K562 (cell line): ENCODE results near the gene SLC25A4. TPM values are rescaled to one million over a fixed set of nuclear protein-coding genes. Genes with fewer than 3 reads are reported as not detected.

Source experiments
- ARID1B ChIP-seq: fragments of 450-650 bp; IDR thresholded peaks from 2 replicates; pipeline ENCODE4 v1.6.1; 2016; ENCODE audit warnings: antibody characterized with exemption, mild to moderate bottlenecking, inconsistent platforms
- ATF7 ChIP-seq: fragments of 450-650 bp; IDR thresholded peaks from 2 replicates; pipeline ENCODE4 v1.7.1; 2014; ENCODE audit warnings: mild to moderate bottlenecking, moderate library complexity
- CBX5 ChIP-seq: IDR thresholded peaks from 2 replicates; pipeline ENCODE4 v1.6.1; 2014; ENCODE audit warnings: low read depth, borderline replicate concordance
- CBX8 ChIP-seq: fragments of 200-600 bp; sonication (generic); IDR thresholded peaks from 2 replicates; pipeline ENCODE4 v1.6.1; 2012; ENCODE audit warnings: borderline replicate concordance, mixed run types, low read depth, mild to moderate bottlenecking, moderate library complexity, mixed read lengths, low read length, control low read depth, inconsistent platforms; ENCODE audit not compliant: poor library complexity, severe bottlenecking; ENCODE audit errors: extremely low read depth
- EWSR1 ChIP-seq: fragments of 450-650 bp; IDR thresholded peaks from 2 replicates; pipeline ENCODE4 v1.6.1; 2018; ENCODE audit warnings: borderline replicate concordance, mild to moderate bottlenecking, low read depth, moderate library complexity; ENCODE audit not compliant: partially characterized antibody
- FOSL1 ChIP-seq: fragments of 200-800 bp; sonication (Bioruptor generic); conservative IDR thresholded peaks from 2 replicates; pipeline ENCODE4 v1.6.1; 2016; ENCODE audit warnings: missing genetic modification characterization, missing compliant biosample characterization
- GABPB1 ChIP-seq: sonication (generic); formaldehyde crosslinking; IDR thresholded peaks from 2 replicates; pipeline ENCODE4 v1.8.0; 2022; ENCODE audit warnings: mild to moderate bottlenecking, missing genetic modification reagents
- GTF3C2 ChIP-seq: IDR thresholded peaks from 3 replicates; pipeline ENCODE4 v1.6.1; 2011; ENCODE audit warnings: borderline replicate concordance, mild to moderate bottlenecking, moderate library complexity; ENCODE audit not compliant: insufficient read length; ENCODE audit errors: extremely low read depth
- NBN ChIP-seq: fragments of 450-650 bp; IDR thresholded peaks from 2 replicates; pipeline ENCODE4 v1.6.1; 2016; ENCODE audit warnings: low read depth, mild to moderate bottlenecking
- NFIX ChIP-seq: fragments of 250-450 bp; sonication (Bioruptor Pico); IDR thresholded peaks from 2 replicates; pipeline ENCODE4 v1.4.0; 2020; ENCODE audit warnings: low read depth, mild to moderate bottlenecking, moderate library complexity
- RBM25 ChIP-seq: fragments of 200-400 bp; formaldehyde crosslinking; IDR thresholded peaks from 2 replicates; pipeline ENCODE4 v1.6.1; 2018; ENCODE audit warnings: low read length, low read depth, moderate library complexity; ENCODE audit not compliant: severe bottlenecking
- RBM34 ChIP-seq: fragments of 200-400 bp; formaldehyde crosslinking; IDR thresholded peaks from 2 replicates; pipeline ENCODE4 v1.6.1; 2018; ENCODE audit warnings: low read length, borderline replicate concordance; ENCODE audit not compliant: insufficient read depth
- RNF219 ChIP-seq: fragments of 250-450 bp; sonication (Bioruptor Pico); IDR thresholded peaks from 2 replicates; pipeline ENCODE4 v1.5.0; 2022; ENCODE audit warnings: mild to moderate bottlenecking
- RREB1 ChIP-seq: fragments of 250-450 bp; sonication (Bioruptor Pico); IDR thresholded peaks from 2 replicates; pipeline ENCODE4 v1.4.0; 2020
- SMAD3 ChIP-seq: fragments of 450-650 bp; formaldehyde crosslinking; conservative IDR thresholded peaks from 2 replicates; pipeline ENCODE4 v1.4.0; 2020; ENCODE audit warnings: mild to moderate bottlenecking
- SMARCC2 ChIP-seq: fragments of 450-650 bp; IDR thresholded peaks from 2 replicates; pipeline ENCODE4 v1.6.1; 2017; ENCODE audit warnings: antibody characterized with exemption, moderate library complexity, mild to moderate bottlenecking, low read depth
- TAL1 ChIP-seq: fragments of 450-650 bp; IDR thresholded peaks from 2 replicates; pipeline ENCODE4 v1.6.1; 2016; ENCODE audit warnings: mild to moderate bottlenecking
- ZBTB17 ChIP-seq: fragments of 450-650 bp; formaldehyde crosslinking; IDR thresholded peaks from 2 replicates; pipeline ENCODE4 v1.4.0; 2020; ENCODE audit warnings: mild to moderate bottlenecking
- ZNF232 ChIP-seq: sonication (generic); formaldehyde crosslinking; IDR thresholded peaks from 2 replicates; pipeline ENCODE4 v1.8.0; 2022; ENCODE audit warnings: mild to moderate bottlenecking, missing genetic modification reagents
- polyA plus RNA-seq, 8 experiments: library from polyadenylated mRNA; depleted of rRNA in 4 of 8; stranded (reverse) in 5 of 8; unstranded in 3 of 8; fragments of >200 nt; fragmentation: Nextera tagmentation in 2 of 8; fragmentation: Illumina TruSeq in 1 of 8; extraction: Ambion mirVana in 2 of 8; extraction: Trizol in 1 of 8; gene quantifications; 2 replicates each; pipeline versions ENCODE4 v1.2.1 to v1.2.3, GENCODE V29; 2011 to 2014; ENCODE audit warnings: inconsistent platforms in 1 of 8, missing spikeins in 1 of 8
- total RNA-seq, 7 experiments: library from RNA; depleted of rRNA in 6 of 7; stranded (reverse); fragments of >200 nt in 6 of 7; fragmentation: Illumina TruSeq in 2 of 7; extraction: Trizol in 2 of 7; gene quantifications; 2 replicates each; pipeline versions ENCODE4 v1.2.1 to v1.2.3, GENCODE V29; 2011 to 2021; ENCODE audit warnings: low replicate concordance in 1 of 7

The SLC25A4 gene
- total and polyA plus RNA-seq, 9 of the 15 experiments (the other 6 are each of a cell fraction or from before 2014, with no cell fraction given): 8.3 to 28.6 (median 19.5) TPM

- TF ChIP-seq CBX5 (no peak), NFIX (CRISPR knock-in tag) (no peak), EWSR1 (no peak), ZNF232 (CRISPR knock-in tag) (no peak), SMARCC2 (no peak), TAL1 (no peak), RREB1 (CRISPR knock-in tag) (no peak), SMAD3 (CRISPR knock-in tag) (no peak), NBN (no peak), GABPB1 (CRISPR knock-in tag) (no peak), RBM34 (no peak), ATF7 (no peak), ZBTB17 (CRISPR knock-in tag) (no peak), RBM25 (peak; percentile 27), CBX8 (no peak), GTF3C2 (no peak), FOSL1 (tag) (peak; percentile 70), ARID1B (peak; percentile 13; the same call in 1 of the 2 replicates), RNF219 (no peak)
These were observed 29.7 kb upstream of the SLC25A4 start (continued) for GRCh38 chr4:185113340-185113739.
